ENCODE data around the gene EYA4. TPM values are rescaled to one million over a fixed set of nuclear protein-coding genes. Genes with fewer than 3 reads are reported as not detected.

Gene EYA4
- total RNA-seq, 1 experiment from 2014 or later, result not detected

DNA sequence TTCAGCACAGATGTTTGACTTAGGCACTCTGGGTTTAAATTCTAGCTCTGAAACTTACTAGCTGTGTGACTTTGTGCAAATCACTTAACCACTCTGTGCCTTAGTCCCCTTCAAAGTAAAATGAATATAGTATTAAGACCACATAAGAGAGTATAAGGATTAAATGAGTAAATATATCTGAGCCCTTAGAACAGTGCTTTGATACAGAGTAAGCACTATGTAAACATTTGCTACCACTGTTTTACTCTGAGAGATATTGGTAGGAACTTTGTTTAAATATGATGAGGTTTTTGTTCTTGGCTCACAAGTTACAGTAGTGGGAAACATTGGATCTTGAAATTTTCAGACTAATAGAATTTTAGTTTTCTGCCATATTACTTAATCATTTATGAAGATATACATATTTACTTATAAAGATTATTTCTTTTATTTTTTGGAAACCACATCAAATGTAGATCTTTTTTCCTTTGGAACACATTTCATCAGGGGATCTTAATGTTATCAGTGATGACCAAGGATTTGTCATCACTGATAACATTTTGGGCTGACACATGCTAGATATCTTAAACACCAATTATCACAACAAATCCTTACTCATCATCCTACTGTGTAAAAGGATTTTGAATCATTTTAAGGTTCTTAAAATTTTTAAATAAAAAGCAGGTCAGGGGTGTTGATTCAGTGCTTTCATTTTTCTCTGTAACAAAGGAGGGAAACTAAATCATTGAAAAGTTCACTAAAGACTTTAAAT is 226.2 kb downstream of the EYA4 start:
- H3K4me3 ChIP-seq (ENCODE audit: low read depth, low read length), result no peak overlapping the region
- Mint-ChIP-seq H3K27me3 (ENCODE audit: insufficient read depth, unreplicated experiment) (peaks cover 4% of the 10 kb centered on the region), H3K9me3 (ENCODE audit: unreplicated experiment) (no peaks in the 10 kb centered on the region), H3K4me3 (ENCODE audit: unreplicated experiment) (no peak overlapping the region), H3K4me1 (ENCODE audit: low read depth, unreplicated experiment) (no peaks in the 10 kb centered on the region), H3K36me3 (ENCODE audit: insufficient read depth, unreplicated experiment) (no peaks in the 10 kb centered on the region), H3K27ac (ENCODE audit: unreplicated experiment) (no peak overlapping the region)
- BruUV-seq (replicated peaks), result no TSS peak
- H3K36me3 ChIP-seq (ENCODE audit: control insufficient read depth, insufficient read depth, low read length), result no peaks in the 10 kb centered on the region
- intact Hi-C loops (cut with micrococcal nuclease; ENCODE audit: unreplicated experiment), result no loop called here
- DNase-seq, result no peak
- CTCF ChIA-PET, result no interaction called here
- TF ChIP-seq CTCF (IDR thresholded peaks at IDR 0.05; ENCODE audit: insufficient read depth in 1 of 2, low read depth in 1 of 2, low read length in 1 of 2, severe bottlenecking in 1 of 2, unreplicated experiment in 1 of 2), result no peak
- no peaks in the 10 kb centered on the region for H3K9me3 ChIP-seq
- POLR2A ChIA-PET, result no interaction called here
- H3K27me3 ChIP-seq (replicated peaks; ENCODE audit: control insufficient read depth, insufficient read depth, low read length), result no peaks in the 10 kb centered on the region
- H3K4me1 ChIP-seq, result no peaks in the 10 kb centered on the region

DNA sequence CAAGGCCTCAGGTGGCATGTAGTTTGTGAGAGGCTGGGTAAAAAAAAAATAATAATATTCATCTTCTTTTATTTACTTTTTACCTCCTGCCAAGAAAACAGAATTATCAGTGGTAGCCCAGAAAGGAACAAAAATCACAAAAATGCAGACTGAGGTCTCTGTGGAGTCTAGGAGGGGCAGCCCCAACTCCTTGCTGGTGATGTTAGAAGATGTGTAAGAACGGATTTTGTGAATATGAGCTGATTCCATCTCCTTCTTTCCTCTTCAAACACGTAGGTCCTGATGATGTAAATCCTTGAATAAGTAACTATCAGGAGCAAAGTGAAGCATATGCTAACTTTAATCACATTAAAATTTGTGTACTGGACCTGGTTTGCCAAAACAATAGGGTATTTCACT is 226.8 kb downstream of the EYA4 start:
- ChIA-PET POLR2A (no interaction called here), CTCF (no interaction called here)
- intact Hi-C loops (cut with micrococcal nuclease; ENCODE audit: unreplicated experiment), result no loop called here
- no peaks in the 10 kb centered on the region for H3K36me3 ChIP-seq (ENCODE audit: control insufficient read depth, insufficient read depth, low read length)
- H3K4me1 Mint-ChIP-seq (ENCODE audit: low read depth, unreplicated experiment), result no peaks in the 10 kb centered on the region
- H3K27me3 Mint-ChIP-seq (ENCODE audit: insufficient read depth, unreplicated experiment), result peaks cover 4% of the 10 kb centered on the region
- no peak overlapping the region for H3K4me3 ChIP-seq (ENCODE audit: low read depth, low read length)
- H3K27ac Mint-ChIP-seq (ENCODE audit: unreplicated experiment), result no peak overlapping the region
- BruUV-seq (replicated peaks), result no TSS peak
- no peaks in the 10 kb centered on the region for H3K9me3 Mint-ChIP-seq (ENCODE audit: unreplicated experiment)
- no peaks in the 10 kb centered on the region for H3K36me3 Mint-ChIP-seq (ENCODE audit: insufficient read depth, unreplicated experiment)
- no peaks in the 10 kb centered on the region for H3K27me3 ChIP-seq (replicated peaks; ENCODE audit: control insufficient read depth, insufficient read depth, low read length)
- H3K4me1 ChIP-seq, result no peaks in the 10 kb centered on the region
- no peak for DNase-seq
- H3K4me3 Mint-ChIP-seq (ENCODE audit: unreplicated experiment), result no peak overlapping the region
- TF ChIP-seq CTCF (IDR thresholded peaks at IDR 0.05; ENCODE audit: insufficient read depth in 1 of 2, low read depth in 1 of 2, low read length in 1 of 2, severe bottlenecking in 1 of 2, unreplicated experiment in 1 of 2), result no peak
- no peaks in the 10 kb centered on the region for H3K9me3 ChIP-seq

DNA sequence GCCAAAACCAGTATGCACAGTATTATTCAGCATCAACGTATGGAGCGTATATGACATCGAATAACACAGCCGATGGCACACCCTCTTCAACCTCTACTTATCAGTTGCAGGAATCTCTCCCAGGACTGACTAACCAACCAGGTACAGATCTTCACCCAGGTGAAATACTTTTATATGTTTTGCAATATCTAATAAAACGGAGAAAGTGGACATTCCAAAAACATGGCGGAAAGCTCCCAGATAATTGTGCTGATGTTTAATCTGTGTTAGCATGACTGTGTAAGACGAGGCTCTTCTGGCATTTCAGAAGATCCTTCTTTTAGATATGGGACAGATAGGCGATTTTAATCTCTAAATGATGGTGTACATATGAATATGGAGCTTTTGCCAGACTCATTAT is 227.4 kb downstream of the EYA4 start:
- Mint-ChIP-seq H3K27ac (ENCODE audit: unreplicated experiment) (no peak overlapping the region), H3K9me3 (ENCODE audit: unreplicated experiment) (no peaks in the 10 kb centered on the region), H3K4me1 (ENCODE audit: low read depth, unreplicated experiment) (no peaks in the 10 kb centered on the region), H3K4me3 (ENCODE audit: unreplicated experiment) (no peak overlapping the region), H3K27me3 (ENCODE audit: insufficient read depth, unreplicated experiment) (peaks cover 4% of the 10 kb centered on the region), H3K36me3 (ENCODE audit: insufficient read depth, unreplicated experiment) (no peaks in the 10 kb centered on the region)
- Histone ChIP-seq H3K4me3 (ENCODE audit: low read depth, low read length) (no peak overlapping the region), H3K4me1 (no peaks in the 10 kb centered on the region), H3K36me3 (ENCODE audit: control insufficient read depth, insufficient read depth, low read length) (no peaks in the 10 kb centered on the region), H3K9me3 (no peaks in the 10 kb centered on the region), H3K27me3 (replicated peaks; ENCODE audit: control insufficient read depth, insufficient read depth, low read length) (no peaks in the 10 kb centered on the region)
- TF ChIP-seq CTCF (IDR thresholded peaks at IDR 0.05; ENCODE audit: insufficient read depth in 1 of 2, low read depth in 1 of 2, low read length in 1 of 2, severe bottlenecking in 1 of 2, unreplicated experiment in 1 of 2), result no peak
- POLR2A ChIA-PET, result no interaction called here
- BruUV-seq (replicated peaks), result no TSS peak
- no peak for DNase-seq
- intact Hi-C loops (cut with micrococcal nuclease; ENCODE audit: unreplicated experiment), result no loop called here
- CTCF ChIA-PET, result no interaction called here
